Caco-2 (cell line): ENCODE measurements around the gene C6orf89. TPM values are rescaled to one million over a fixed set of nuclear protein-coding genes. Genes with fewer than 3 reads are reported as not detected.
"Not testable (repeated sequence)": the region's sequence is repeated elsewhere in the genome, so short reads cannot be mapped to it uniquely, and the experiment has no call there.

Source experiments
- BruUV-seq: library from RNA; stranded (reverse); fragments of 400-500 nt; replicated peaks from 2 replicates; lab custom pipeline; 2021; lab: Mats Ljungman, UMichigan
- CTCF ChIA-PET: fragments of 300-600 bp; sonication (Branson Sonifier 250); formaldehyde crosslinking; loops from one replicate; lab custom pipeline; 2022; ENCODE audit warnings: antibody characterized with exemption; lab: Charles Lee
- POLR2A ChIA-PET: fragments of 300-600 bp; sonication (Branson Sonifier 250); formaldehyde crosslinking; loops from one replicate; lab custom pipeline; 2022; ENCODE audit warnings: antibody characterized with exemption; lab: Charles Lee
- DNase-seq, 2 experiments: peaks; one replicate each; pipeline versions ENCODE4 v3.0.0 to v3.0.0-alpha.2; 2020 to 2022
- H3K27me3 ChIP-seq: replicated peaks from 2 replicates; pipeline ENCODE4 v1.6.0; 2011; ENCODE audit warnings: low read length; ENCODE audit not compliant: control insufficient read depth, insufficient read depth
- H3K36me3 ChIP-seq: 2 replicates; pipeline ENCODE4 v1.5.1; 2011; ENCODE audit warnings: low read length; ENCODE audit not compliant: control insufficient read depth, insufficient read depth
- H3K4me1 ChIP-seq: fragments of 250-450 bp; sonication (Bioruptor Pico); 2 replicates; pipeline ENCODE4 v1.5.1; 2020; ENCODE audit warnings: mild to moderate bottlenecking
- H3K4me3 ChIP-seq: 2 replicates; pipeline ENCODE4 v1.5.1; 2011; ENCODE audit warnings: low read depth, mild to moderate bottlenecking, control low read depth, low read length
- H3K9me3 ChIP-seq: fragments of 250-450 bp; sonication (Bioruptor Pico); 2 replicates; pipeline ENCODE4 v1.5.1; 2020; ENCODE audit warnings: mild to moderate bottlenecking, moderate library complexity
- H3K27ac Mint-ChIP-seq: one replicate; pipeline ENCODE4 v1.8.0; 2022; ENCODE audit warnings: mixed read lengths; ENCODE audit not compliant: unreplicated experiment
- H3K27me3 Mint-ChIP-seq: one replicate; pipeline ENCODE4 v1.8.0; 2022; ENCODE audit warnings: mixed read lengths; ENCODE audit not compliant: insufficient read depth, unreplicated experiment
- H3K36me3 Mint-ChIP-seq: one replicate; pipeline ENCODE4 v1.8.0; 2022; ENCODE audit warnings: mild to moderate bottlenecking, mixed read lengths; ENCODE audit not compliant: insufficient read depth, unreplicated experiment
- H3K4me1 Mint-ChIP-seq: one replicate; pipeline ENCODE4 v1.8.0; 2022; ENCODE audit warnings: low read depth, mixed read lengths; ENCODE audit not compliant: unreplicated experiment
- H3K4me3 Mint-ChIP-seq: one replicate; pipeline ENCODE4 v1.8.0; 2022; ENCODE audit warnings: mild to moderate bottlenecking, moderate library complexity, mixed read lengths; ENCODE audit not compliant: unreplicated experiment
- H3K9me3 Mint-ChIP-seq: one replicate; pipeline ENCODE4 v1.8.0; 2022; ENCODE audit warnings: mixed read lengths; ENCODE audit not compliant: unreplicated experiment
- intact Hi-C: fragments of 100-400 bp; cut with micrococcal nuclease; formaldehyde crosslinking; loops from one replicate; pipeline ENCODE4 v1.10.0; 2022; ENCODE audit not compliant: unreplicated experiment
- total RNA-seq: library from RNA; stranded (reverse); gene quantifications from 2 replicates; pipeline ENCODE4 v1.2.3, GENCODE V29; 2022
- TF ChIP-seq, protein P1 (sequence below), 2 experiments: fragments of 200-600 bp in 1 of 2; IDR thresholded peaks; 1 replicate in 1 of 2; 2 replicates in 1 of 2; pipeline versions ENCODE4 v1.5.1 to v1.8.0; 2011 to 2022; ENCODE audit warnings: antibody characterized with exemption in 1 of 2, control low read depth in 1 of 2, inconsistent platforms in 1 of 2, low read depth in 1 of 2, low read length in 1 of 2, mild to moderate bottlenecking in 1 of 2, moderate library complexity in 1 of 2; ENCODE audit not compliant: insufficient read depth in 1 of 2, severe bottlenecking in 1 of 2, unreplicated experiment in 1 of 2

Gene C6orf89
- total RNA-seq, 1 experiment from 2014 or later: 24.4 TPM

DNA sequence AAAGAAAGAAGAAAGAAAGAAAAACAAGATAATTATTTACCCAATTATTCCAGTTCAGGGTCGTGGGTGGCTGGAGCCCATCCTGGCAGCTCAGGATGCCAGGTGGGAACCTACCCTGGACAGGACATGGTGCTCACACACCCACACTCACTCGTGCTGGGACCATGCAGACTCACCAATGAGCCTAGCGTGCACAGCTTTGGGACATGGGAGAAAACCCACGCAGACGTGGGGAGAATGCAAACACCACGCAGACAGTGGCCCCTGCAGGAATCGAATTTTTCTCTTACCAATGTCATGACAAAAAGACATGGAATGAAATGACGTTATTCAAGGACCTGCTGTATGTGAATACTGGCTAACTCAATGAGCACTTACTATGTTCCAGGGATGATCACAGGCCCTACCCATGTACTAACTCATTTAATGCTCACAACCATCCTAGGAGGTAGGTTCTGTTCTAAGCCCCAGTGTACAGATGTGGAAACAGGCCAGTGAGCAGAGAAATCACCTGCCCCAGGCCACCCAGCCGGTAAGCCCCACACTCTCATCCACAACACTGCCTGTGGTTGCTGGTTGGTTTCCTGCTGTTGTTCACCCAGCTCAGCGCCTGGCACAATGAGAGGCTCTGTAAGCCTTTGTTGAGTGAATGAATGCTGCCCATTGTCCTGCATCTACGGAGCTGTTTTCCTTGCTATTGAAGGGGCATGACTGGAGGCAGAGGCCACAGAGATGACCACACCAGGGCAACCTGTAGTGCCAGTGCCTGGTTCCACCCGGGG, 62.0 kb downstream of the C6orf89 start:
- Mint-ChIP-seq H3K36me3 (no peaks in the 10 kb centered on the region), H3K27me3 (peaks cover 6% of the 10 kb centered on the region), H3K9me3 (peaks cover 9% of the 10 kb centered on the region), H3K4me1 (no peaks in the 10 kb centered on the region), H3K27ac (no peak overlapping the region), H3K4me3 (no peak overlapping the region)
- Histone ChIP-seq H3K4me3 (no peak overlapping the region), H3K9me3 (no peaks in the 10 kb centered on the region), H3K27me3 (no peaks in the 10 kb centered on the region), H3K4me1 (no peaks in the 10 kb centered on the region), H3K36me3 (no peaks in the 10 kb centered on the region)
- no peak for DNase-seq
- TF ChIP-seq, protein P1, sequence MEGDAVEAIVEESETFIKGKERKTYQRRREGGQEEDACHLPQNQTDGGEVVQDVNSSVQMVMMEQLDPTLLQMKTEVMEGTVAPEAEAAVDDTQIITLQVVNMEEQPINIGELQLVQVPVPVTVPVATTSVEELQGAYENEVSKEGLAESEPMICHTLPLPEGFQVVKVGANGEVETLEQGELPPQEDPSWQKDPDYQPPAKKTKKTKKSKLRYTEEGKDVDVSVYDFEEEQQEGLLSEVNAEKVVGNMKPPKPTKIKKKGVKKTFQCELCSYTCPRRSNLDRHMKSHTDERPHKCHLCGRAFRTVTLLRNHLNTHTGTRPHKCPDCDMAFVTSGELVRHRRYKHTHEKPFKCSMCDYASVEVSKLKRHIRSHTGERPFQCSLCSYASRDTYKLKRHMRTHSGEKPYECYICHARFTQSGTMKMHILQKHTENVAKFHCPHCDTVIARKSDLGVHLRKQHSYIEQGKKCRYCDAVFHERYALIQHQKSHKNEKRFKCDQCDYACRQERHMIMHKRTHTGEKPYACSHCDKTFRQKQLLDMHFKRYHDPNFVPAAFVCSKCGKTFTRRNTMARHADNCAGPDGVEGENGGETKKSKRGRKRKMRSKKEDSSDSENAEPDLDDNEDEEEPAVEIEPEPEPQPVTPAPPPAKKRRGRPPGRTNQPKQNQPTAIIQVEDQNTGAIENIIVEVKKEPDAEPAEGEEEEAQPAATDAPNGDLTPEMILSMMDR (IDR thresholded peaks at IDR 0.05; ENCODE audit: insufficient read depth in 1 of 2, low read depth in 1 of 2, low read length in 1 of 2, severe bottlenecking in 1 of 2, unreplicated experiment in 1 of 2): no peak
- BruUV-seq: no TSS peak
- intact Hi-C loops: no loop called here
- CTCF ChIA-PET: no interaction called here
- POLR2A ChIA-PET: no interaction called here

DNA sequence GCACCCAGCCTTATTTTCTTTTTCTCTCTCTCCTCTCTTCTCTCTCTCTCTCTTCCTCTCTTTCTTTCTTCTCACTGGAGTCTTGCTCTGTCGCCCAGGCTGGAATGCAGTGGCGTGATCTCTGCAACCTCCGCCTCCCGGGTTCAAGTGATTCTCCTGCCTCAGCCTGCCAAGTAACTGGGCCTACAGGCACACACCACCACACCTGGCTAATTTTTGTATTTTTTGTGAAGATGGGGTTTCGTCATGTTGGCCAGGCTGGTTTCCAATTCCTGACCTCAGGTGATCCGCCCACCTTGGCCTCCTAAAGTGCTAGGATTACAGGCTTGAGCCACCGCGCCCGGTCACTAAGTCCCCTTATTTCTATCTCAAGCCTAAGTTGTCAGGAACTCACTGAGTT, 63.3 kb downstream of the C6orf89 start:
- H3K27me3 Mint-ChIP-seq, H3K9me3 ChIP-seq, H3K4me1 ChIP-seq, intact Hi-C loops, H3K27me3 ChIP-seq, H3K4me3 ChIP-seq, H3K36me3 Mint-ChIP-seq, H3K4me3 Mint-ChIP-seq, H3K4me1 Mint-ChIP-seq, BruUV-seq, DNase-seq, H3K9me3 Mint-ChIP-seq, H3K27ac Mint-ChIP-seq, H3K36me3 ChIP-seq, CTCF ChIA-PET, POLR2A ChIA-PET: not testable (repeated sequence)

DNA sequence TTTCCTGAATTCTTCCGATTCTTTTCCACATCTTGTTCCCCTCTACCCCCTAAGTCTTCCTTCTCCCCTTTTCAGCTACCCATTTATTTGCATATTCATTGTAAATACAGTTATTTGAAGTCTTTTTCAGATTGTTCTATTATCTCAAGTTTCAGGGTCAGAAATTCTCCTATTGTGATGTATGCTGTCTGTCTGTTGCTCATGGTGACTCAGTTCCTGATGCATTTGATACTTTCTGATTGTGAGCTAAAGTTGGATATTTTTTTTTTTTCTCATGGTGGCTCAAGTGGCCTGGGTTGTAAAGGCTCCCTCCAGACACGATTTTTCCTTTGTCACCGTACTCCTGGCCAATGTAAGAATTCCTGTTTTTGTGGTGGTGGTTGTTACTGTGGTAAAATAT, 63.9 kb downstream of the C6orf89 start:
- intact Hi-C loops: no loop called here
- H3K36me3 ChIP-seq: no peaks in the 10 kb centered on the region
- Mint-ChIP-seq H3K27ac (no peak overlapping the region), H3K4me1 (no peaks in the 10 kb centered on the region), H3K4me3 (no peak overlapping the region), H3K27me3 (peaks cover 3% of the 10 kb centered on the region), H3K36me3 (no peaks in the 10 kb centered on the region), H3K9me3 (peaks cover 9% of the 10 kb centered on the region)
- no peaks in the 10 kb centered on the region for H3K27me3 ChIP-seq
- POLR2A ChIA-PET: no interaction called here
- H3K4me3 ChIP-seq: no peak overlapping the region
- CTCF ChIA-PET: no interaction called here
- no peaks in the 10 kb centered on the region for H3K9me3 ChIP-seq
- no peak for DNase-seq
- TF ChIP-seq, protein P1 (IDR thresholded peaks at IDR 0.05; ENCODE audit: insufficient read depth in 1 of 2, low read depth in 1 of 2, low read length in 1 of 2, severe bottlenecking in 1 of 2, unreplicated experiment in 1 of 2): no peak
- BruUV-seq: no TSS peak
- H3K4me1 ChIP-seq: no peaks in the 10 kb centered on the region
